HEK293T (cell line): ENCODE measurements around the gene RET.

ENCODE experiments used
- CTCF ChIA-PET: fragments of 350-600 bp; formaldehyde crosslinking; extraction: SDS; loops from one replicate; lab custom pipeline; 2021; ENCODE audit warnings: antibody characterized with exemption, inconsistent platforms; lab: Yijun Ruan, JAX
- POLR2A ChIA-PET: fragments of 350-600 bp; formaldehyde crosslinking; extraction: SDS; loops from one replicate; lab custom pipeline; 2020; ENCODE audit warnings: antibody characterized with exemption, inconsistent platforms; lab: Yijun Ruan, JAX
- DNase-seq: peaks from one replicate; pipeline ENCODE4 v3.0.0; 2012; ENCODE audit warnings: mixed read lengths; ENCODE audit errors: extremely low spot score
- ARNT ChIP-seq: fragments of 450-650 bp; IDR thresholded peaks from 2 replicates; pipeline ENCODE4 v1.6.1; 2017; ENCODE audit warnings: mild to moderate bottlenecking
- BHLHE40 ChIP-seq: fragments of 450-650 bp; IDR thresholded peaks from 2 replicates; pipeline ENCODE4 v1.6.1; 2016; ENCODE audit warnings: mild to moderate bottlenecking, moderate library complexity, borderline replicate concordance
- CTBP1 ChIP-seq: fragments of 450-650 bp; IDR thresholded peaks from 2 replicates; pipeline ENCODE4 v1.6.1; 2016; ENCODE audit warnings: borderline replicate concordance
- ELF4 ChIP-seq: fragments of 450-650 bp; IDR thresholded peaks from 2 replicates; pipeline ENCODE4 v1.6.1; 2017; ENCODE audit warnings: antibody characterized with exemption
- FOXA1 ChIP-seq: fragments of 450-650 bp; IDR thresholded peaks from 2 replicates; pipeline ENCODE4 v1.6.1; 2016; ENCODE audit warnings: mild to moderate bottlenecking
- FOXK2 ChIP-seq: fragments of 450-650 bp; IDR thresholded peaks from 2 replicates; pipeline ENCODE4 v1.6.1; 2016; ENCODE audit warnings: mild to moderate bottlenecking
- FOXM1 ChIP-seq: fragments of 450-650 bp; IDR thresholded peaks from 2 replicates; pipeline ENCODE4 v1.6.1; 2017; ENCODE audit warnings: mild to moderate bottlenecking, borderline replicate concordance
- HDGF ChIP-seq: fragments of 450-650 bp; IDR thresholded peaks from 2 replicates; pipeline ENCODE4 v1.6.1; 2017; ENCODE audit warnings: antibody characterized with exemption, borderline replicate concordance
- L3MBTL2 ChIP-seq: fragments of 450-650 bp; conservative IDR thresholded peaks from 2 replicates; pipeline ENCODE4 v1.6.1; 2016; ENCODE audit warnings: mild to moderate bottlenecking
- LEF1 ChIP-seq: fragments of 450-650 bp; IDR thresholded peaks from 2 replicates; pipeline ENCODE4 v1.6.1; 2017; ENCODE audit warnings: mild to moderate bottlenecking, borderline replicate concordance
- NFRKB ChIP-seq: fragments of 450-650 bp; IDR thresholded peaks from 2 replicates; pipeline ENCODE4 v1.6.1; 2016; ENCODE audit warnings: mild to moderate bottlenecking, moderate library complexity
- SP1 ChIP-seq: fragments of 450-650 bp; IDR thresholded peaks from 2 replicates; pipeline ENCODE4 v1.6.1; 2017
- SUZ12 ChIP-seq: fragments of 450-650 bp; IDR thresholded peaks from 2 replicates; pipeline ENCODE4 v1.6.1; 2016; ENCODE audit warnings: mild to moderate bottlenecking
- TARDBP ChIP-seq: fragments of 450-650 bp; IDR thresholded peaks from 2 replicates; pipeline ENCODE4 v1.6.1; 2016
- ZNF384 ChIP-seq: fragments of 450-650 bp; IDR thresholded peaks from 2 replicates; pipeline ENCODE4 v1.6.1; 2016
- TF ChIP-seq, protein P1 (sequence below): fragments of 450-650 bp; IDR thresholded peaks from 2 replicates; pipeline ENCODE4 v1.6.1; 2016

The RET gene

DNA sequence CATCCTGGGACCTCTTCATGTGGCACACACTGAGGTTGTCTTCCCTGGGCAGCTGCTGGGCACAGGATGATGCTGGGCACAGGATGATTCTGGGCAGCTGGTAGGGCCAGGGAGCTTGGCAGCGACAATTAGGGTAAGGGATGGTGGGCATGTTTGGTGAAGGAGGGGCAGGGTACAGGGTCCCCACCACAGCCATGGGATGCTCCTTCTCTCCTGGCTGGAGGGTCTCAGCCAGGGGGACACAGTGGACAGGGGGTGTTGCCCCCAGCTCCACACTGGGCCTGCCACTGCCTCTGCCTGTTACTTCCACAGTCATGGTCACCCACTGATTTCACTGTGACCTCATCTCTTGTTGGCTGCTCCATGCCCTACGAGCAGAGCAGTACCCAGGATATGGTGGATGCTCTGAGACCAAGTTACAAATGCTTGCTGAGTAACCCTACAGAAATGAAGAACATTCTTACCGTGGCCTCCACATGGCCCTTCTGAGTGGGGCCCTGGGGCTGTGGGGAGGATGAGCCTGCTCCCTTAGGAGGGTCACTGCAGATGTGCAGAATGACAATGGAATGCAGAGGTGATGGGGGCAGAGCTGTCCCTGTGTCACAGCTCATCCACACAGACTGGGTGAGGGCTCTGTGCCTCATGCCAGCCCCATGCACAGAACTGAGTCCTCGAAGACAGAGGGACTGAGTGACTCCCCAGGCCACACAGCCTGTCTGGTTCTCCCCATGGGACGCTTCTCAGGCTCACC, 28.4 kb upstream of the RET start:
- DNase-seq = no peak
- TF ChIP-seq SP1 (no peak), TARDBP (no peak), ZNF384 (no peak), ARNT (no peak), NFRKB (no peak), CTBP1 (no peak), FOXA1 (no peak), FOXM1 (no peak), HDGF (no peak), LEF1 (no peak), L3MBTL2 (no peak), FOXK2 (no peak), ELF4 (no peak), BHLHE40 (no peak), SUZ12 (no peak)
- TF ChIP-seq, protein P1, sequence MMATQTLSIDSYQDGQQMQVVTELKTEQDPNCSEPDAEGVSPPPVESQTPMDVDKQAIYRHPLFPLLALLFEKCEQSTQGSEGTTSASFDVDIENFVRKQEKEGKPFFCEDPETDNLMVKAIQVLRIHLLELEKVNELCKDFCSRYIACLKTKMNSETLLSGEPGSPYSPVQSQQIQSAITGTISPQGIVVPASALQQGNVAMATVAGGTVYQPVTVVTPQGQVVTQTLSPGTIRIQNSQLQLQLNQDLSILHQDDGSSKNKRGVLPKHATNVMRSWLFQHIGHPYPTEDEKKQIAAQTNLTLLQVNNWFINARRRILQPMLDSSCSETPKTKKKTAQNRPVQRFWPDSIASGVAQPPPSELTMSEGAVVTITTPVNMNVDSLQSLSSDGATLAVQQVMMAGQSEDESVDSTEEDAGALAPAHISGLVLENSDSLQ = no peak
- POLR2A ChIA-PET = no interaction called here
- CTCF ChIA-PET = no interaction called here

DNA sequence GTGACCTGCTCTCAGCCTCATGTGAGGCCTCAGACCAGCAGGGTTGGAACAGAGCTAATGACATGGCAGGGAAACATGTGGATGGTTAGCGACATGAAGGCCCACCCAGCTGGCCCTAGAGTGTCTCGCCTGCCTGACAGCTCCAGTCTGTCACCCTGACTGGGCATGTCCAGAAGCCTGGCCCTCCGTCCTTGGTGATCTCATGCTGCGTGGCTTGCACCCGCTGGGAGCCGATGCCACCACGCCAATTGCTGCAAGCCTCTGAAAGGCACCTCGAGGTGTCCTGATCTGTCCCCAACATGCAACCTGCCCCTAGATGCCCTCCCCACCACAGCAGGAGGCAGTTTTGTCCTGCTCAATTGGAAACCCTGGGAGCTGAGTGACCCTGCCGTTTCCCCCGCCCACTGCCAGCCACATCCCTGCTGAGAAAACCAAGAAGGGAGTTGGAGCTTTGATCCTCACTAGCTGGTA, 27.8 kb upstream of the RET start:
- no peak for DNase-seq
- no peak for TF ChIP-seq ARNT
- POLR2A ChIA-PET = no interaction called here
- CTCF ChIA-PET = no interaction called here

DNA sequence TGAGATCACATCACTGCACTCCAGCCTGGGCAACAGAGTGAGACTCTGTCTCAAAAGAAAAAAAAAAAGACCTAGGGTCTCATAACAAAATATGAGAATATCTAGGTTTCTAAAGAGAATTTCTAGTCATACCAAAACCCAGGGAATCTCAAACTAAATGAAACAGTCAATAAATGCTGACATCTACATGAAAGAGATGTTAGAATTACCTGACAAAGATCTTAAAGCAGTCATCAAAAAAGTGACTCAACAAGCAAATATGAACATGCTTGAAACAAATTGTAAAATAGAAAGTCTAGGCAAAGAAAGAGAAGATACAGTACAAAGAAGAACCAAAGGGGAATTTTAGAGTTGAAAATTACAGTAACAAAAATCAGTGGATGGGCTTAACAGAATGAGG, 26.9 kb upstream of the RET start:
- TF ChIP-seq ELF4 (no peak), ARNT (no peak)
- POLR2A ChIA-PET = no interaction called here
- CTCF ChIA-PET = no interaction called here
- DNase-seq = no peak

DNA sequence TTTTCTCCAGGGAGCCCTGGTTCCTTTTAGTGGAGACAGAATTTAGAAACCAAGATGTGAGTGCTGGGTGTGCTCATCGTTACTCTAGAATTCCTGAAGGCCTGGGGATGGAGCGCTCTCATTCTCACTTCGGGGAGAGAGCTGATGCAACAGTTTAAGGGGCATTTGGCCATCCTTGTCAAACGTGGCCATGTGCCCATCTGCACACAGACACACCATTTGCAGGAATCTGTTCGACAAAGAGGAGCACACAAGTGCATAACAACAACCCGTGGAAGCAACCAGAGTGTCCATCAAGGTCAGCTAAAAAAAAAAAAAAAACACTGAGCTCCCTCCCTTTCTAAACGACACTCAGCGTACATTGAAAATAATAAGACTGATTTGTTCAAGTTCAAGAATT, 23.0 kb upstream of the RET start:
- TF ChIP-seq L3MBTL2 = no peak
- TF ChIP-seq LEF1 = no peak
- TF ChIP-seq HDGF = no peak
- no peak for TF ChIP-seq ARNT
- no peak for TF ChIP-seq ELF4
- no peak for TF ChIP-seq FOXA1
- TF ChIP-seq SP1 = no peak
- TF ChIP-seq, protein P1 = no peak
- TF ChIP-seq TARDBP = no peak
- TF ChIP-seq SUZ12 = no peak
- no peak for TF ChIP-seq FOXK2
- no peak for TF ChIP-seq FOXM1
- no peak for TF ChIP-seq CTBP1
- no peak for TF ChIP-seq ZNF384
- no peak for TF ChIP-seq BHLHE40
- TF ChIP-seq NFRKB = no peak
- ChIA-PET CTCF (no interaction called here), POLR2A (no interaction called here)
- no peak for DNase-seq

DNA sequence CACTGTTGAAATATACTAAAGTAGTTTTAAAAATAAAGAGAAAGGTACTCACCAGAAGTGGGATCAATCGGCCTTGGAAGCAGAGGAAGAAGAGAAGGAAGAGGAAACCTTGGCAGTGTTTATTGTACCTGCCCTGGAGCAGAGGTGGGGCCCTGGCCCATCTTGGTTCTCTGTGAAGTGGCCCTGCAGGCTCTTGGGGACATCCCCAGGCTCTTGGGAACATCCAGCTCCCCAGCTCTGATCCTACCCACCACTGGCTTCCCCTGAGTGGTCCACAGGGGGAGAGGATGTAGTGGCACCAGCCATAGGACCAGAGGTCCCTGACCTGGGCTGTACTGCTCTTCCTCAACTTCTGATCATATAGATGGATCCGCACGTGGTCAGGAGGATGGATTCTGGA, 22.3 kb upstream of the RET start:
- ChIA-PET POLR2A (no interaction called here), CTCF (no interaction called here)
- no peak for TF ChIP-seq FOXA1
- no peak for TF ChIP-seq NFRKB
- DNase-seq = no peak

DNA sequence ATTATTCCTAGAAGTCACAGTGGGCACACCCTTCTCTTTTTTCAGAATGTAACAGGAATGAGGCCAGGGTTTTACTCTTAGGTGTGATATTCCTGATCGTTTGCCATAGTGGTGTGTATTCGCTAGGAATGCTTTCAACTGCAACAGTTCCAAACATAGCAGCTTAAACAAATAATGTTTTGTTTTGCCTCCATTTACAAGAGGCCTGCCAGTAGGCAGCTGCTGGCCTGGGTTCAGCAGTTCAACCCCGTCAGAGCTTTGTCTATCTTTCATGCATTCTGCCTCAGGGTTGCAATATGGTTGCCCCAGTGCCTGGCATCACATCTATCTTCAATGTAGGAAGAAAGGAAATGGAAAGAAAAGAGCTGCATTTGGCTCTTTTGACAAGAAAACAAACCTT, 21.7 kb upstream of the RET start:
- DNase-seq = no peak
- no peak for TF ChIP-seq ELF4
- no peak for TF ChIP-seq FOXA1
- no peak for TF ChIP-seq ARNT
- TF ChIP-seq TARDBP = no peak
- no peak for TF ChIP-seq FOXK2
- TF ChIP-seq, protein P1 = no peak
- TF ChIP-seq SP1 = no peak
- TF ChIP-seq ZNF384 = no peak
- no peak for TF ChIP-seq LEF1
- TF ChIP-seq SUZ12 = no peak
- no peak for TF ChIP-seq L3MBTL2
- TF ChIP-seq BHLHE40 = no peak
- no peak for TF ChIP-seq NFRKB
- TF ChIP-seq HDGF = no peak
- ChIA-PET CTCF (interaction anchor here (0.9 kb wide), 1 partner anchor 20 kb away, joined by 5 read pairs; no protein-coding TSS in a partner anchor), POLR2A (interaction anchor here (0.8 kb wide), 1 partner anchor 9 kb away, joined by 3 read pairs; no protein-coding TSS in a partner anchor)
